DMS 273 (cell line): Measurements from ENCODE around the gene SLC22A9.

Experiments used
- DNase-seq: peaks from one replicate; lab custom pipeline; 2025; ENCODE audit not compliant: unreplicated experiment; lab: John Stamatoyannopoulos, UW

Gene SLC22A9

DNA sequence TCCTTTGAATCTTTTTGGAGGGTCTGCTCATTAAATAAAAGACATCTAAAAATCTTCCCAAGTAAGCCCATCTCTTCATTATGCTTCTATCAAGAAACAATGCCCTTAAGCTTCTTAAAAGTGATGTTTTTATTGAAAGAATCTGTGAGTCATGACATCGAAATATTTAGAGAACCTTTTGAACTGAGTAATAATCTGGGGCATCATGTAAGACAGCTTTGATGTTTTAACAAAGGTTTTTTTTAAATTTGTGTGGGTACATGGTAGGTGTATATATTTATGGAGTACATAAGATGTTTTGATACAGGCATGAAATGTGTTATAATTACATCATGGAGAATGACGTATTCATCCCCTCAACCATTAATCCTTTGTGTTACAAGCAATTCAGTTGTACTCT is 74.6 kb downstream of the SLC22A9 start:
- DNase-seq = no peak

DNA sequence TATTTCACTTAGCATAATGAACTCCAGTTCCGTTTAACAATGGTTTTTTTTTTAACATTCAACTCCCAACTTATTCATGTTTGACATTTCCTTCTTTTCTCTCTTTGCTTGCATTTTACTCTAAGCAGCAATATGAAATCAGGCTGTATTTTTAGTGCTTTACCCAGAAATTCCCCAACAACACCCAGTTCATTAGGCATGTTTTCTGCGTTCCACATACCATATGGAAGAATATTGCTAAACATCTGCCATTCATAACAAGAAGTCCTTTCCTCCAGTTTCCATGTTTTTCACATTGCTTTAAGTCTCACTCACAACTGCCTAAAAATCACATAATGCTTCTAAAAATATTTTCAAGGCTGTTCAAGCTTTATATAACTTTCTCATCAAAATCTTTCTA is 75.5 kb downstream of the SLC22A9 start:
- DNase-seq = no peak

DNA sequence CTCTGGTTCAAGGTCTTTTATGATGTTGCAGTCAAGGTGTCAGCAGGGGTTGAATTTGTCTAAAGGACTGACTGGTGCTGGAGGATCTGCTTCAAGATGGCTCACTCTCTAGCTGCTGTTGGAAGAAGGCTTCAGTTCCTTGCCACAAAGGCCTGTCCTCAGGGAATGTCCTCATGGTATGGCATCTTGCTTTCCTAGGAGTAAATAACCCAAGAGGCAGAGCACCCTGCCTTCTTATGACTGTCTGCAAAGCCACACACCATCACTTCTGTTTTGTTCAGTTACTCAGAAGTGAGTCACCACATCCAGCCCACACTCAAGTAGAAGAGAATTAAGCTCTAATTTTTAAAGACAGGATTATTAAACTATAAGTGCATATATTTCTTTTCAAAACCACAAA is 76.1 kb downstream of the SLC22A9 start:
- DNase-seq = no peak

DNA sequence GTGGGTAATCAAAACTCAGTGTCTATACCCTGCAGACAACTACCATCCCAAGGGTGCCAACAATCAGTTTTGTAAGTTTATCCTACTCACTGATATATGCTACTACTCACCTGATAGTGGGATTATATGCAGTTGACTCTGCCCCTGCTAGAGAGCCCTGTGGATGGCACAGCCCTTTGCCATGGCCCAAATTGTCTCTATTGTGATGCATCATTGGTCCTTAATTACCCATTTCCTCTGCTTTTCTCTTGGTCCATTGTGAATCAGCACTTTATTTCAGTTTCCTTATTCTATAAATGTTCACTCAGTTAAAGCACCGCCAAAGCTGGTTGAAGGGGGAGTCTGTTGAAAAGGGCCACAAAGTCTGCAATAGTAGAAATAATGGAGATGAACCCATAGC is 79.1 kb downstream of the SLC22A9 start:
- no peak for DNase-seq

DNA sequence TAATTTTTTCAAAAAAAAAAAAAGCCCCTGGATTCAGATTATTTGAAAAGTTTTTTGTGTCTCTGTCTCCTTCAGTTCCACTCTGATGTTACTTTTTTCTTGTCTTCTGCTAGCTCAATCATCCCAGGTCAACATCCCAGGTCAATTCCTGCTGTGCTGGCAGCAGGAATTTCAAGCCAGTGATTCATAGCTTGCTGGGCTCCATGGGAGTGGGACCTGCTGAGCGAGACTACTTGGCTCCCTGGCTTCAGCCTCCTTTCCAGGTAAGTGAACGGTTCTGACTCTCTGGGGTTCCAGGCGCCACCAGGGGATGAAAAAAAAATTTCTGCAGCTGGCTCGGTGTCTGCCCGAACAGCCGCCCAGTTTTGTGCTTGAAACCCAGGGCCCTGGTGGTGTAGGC is 90.0 kb downstream of the SLC22A9 start:
- no peak for DNase-seq
